NB4 (cell line): ENCODE data around the gene RASGEF1C.

ENCODE experiments used
- POLR2A ChIP-seq: IDR thresholded peaks from 2 replicates; pipeline ENCODE4 v1.6.1; 2011; ENCODE audit warnings: mild to moderate bottlenecking; ENCODE audit not compliant: insufficient read length; ENCODE audit errors: extremely low read depth
- TF ChIP-seq, protein P1 (sequence below): IDR thresholded peaks from one replicate; pipeline ENCODE4 v1.5.1; 2012; ENCODE audit warnings: low read depth, low read length

DNA sequence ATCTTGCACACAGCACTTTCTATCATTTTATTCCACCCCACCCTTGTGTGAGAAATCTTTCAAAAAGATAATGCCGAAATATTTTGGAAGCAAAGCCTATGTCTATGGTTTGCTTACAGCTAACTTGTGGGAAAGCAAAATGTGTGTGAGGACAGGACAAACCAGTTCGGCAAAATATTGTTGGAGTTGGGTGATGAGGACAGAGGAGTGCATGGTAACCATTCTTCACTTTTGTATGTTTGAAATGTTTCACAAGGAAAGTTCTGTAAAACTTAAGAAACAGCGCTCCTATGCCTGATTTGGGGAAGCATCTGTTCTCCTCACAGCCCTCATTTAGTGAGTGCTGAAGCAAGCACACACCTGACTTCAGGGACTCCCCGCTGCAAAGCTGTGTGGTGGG, 75.5 kb downstream of the RASGEF1C start:
- TF ChIP-seq, protein P1, sequence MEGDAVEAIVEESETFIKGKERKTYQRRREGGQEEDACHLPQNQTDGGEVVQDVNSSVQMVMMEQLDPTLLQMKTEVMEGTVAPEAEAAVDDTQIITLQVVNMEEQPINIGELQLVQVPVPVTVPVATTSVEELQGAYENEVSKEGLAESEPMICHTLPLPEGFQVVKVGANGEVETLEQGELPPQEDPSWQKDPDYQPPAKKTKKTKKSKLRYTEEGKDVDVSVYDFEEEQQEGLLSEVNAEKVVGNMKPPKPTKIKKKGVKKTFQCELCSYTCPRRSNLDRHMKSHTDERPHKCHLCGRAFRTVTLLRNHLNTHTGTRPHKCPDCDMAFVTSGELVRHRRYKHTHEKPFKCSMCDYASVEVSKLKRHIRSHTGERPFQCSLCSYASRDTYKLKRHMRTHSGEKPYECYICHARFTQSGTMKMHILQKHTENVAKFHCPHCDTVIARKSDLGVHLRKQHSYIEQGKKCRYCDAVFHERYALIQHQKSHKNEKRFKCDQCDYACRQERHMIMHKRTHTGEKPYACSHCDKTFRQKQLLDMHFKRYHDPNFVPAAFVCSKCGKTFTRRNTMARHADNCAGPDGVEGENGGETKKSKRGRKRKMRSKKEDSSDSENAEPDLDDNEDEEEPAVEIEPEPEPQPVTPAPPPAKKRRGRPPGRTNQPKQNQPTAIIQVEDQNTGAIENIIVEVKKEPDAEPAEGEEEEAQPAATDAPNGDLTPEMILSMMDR = no peak
- TF ChIP-seq POLR2A = no peak
